Activated CD4-positive, alpha-beta T cell treated with anti-CD3 and anti-CD28 coated beads, Interleukin-2, Interleukin-6, amounts not matched to agents 100 ng/mL and 50 ng/mL, durations not matched to agents 16 hours and 8 hours (primary cell): Measurements from ENCODE around the gene UBE2R2.
"Not testable (repeated sequence)": the region's sequence is repeated elsewhere in the genome, so short reads cannot be mapped to it uniquely, and the experiment has no call there.

Experiments
- DNase-seq: peaks from one replicate; pipeline ENCODE4 v3.0.0-alpha.2; 2020

UBE2R2 gene

DNA sequence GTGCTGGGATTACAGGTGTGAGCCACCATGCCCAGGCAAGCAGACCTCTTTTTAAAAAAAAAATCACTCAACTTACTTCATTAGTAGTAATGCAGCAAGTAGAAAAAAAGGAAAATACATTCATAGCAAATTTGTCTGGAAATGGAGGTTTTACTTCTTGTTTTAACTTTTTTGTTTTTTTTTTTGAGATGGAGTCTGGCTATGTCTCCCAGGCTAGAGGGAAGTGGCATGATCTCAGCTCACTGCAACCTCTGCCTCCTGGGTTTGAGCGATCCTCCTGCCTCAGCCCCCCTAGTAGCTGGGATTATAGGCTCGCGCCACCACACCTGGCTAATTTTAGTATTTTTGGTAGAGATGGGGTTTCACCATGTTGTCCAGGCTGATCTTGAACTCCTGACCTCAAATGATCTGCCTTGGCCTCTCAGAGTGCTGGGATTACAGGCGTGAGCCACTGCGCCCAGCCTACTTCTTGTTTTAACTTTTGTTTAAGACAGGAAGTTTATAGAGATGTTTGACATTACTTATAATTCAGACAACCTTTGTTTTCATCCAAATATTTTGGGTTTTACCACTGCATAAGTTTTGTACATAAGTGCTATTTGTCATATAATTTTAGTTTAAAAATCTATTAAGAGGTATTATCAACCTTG lies 26.5 kb downstream of the UBE2R2 start:
- no peak for DNase-seq

DNA sequence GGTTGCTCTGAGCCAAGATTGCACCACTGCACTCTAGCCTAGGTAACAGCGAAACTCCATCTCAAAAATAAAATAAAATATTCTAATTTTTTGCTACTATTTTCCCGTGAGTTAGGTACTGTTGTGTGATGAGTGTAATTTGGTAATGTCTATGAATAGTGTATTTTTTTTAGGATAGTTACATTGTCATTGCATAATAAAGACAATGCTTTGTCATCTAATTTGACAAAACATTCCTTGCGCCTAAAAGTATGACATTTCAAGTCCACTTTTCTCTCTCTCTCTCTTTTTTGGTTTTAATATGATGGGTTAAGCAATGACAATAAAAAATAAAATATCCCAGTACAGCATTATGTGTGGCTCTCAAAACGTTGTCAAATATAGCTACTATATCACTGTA lies 29.3 kb downstream of the UBE2R2 start:
- no peak for DNase-seq

GRCh38 chr9:33847894-33848205 lies 30.9 kb downstream of the UBE2R2 start:
- not testable (repeated sequence) for DNase-seq

DNA sequence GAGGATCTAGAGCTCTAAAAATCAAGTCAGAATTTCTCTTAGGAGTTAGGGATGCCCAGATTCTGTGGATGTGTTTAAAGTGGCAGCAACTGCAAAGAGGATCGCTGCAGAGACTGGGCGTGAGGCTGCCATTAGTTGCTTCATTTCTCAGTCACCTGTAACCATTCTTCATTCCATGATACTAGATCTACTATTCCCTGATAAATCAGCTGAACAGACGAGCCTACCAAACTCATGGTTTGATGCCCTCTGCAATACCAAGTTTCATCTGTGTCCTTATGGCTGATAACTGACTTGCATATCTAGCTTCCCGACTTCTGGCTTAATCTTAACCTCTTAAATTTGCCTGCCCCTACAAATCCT lies 33.3 kb downstream of the UBE2R2 start:
- DNase-seq = no peak

- no peak for DNase-seq
These were observed 33.7 kb downstream of the UBE2R2 start for GRCh38 chr9:33850677-33851076.

DNA sequence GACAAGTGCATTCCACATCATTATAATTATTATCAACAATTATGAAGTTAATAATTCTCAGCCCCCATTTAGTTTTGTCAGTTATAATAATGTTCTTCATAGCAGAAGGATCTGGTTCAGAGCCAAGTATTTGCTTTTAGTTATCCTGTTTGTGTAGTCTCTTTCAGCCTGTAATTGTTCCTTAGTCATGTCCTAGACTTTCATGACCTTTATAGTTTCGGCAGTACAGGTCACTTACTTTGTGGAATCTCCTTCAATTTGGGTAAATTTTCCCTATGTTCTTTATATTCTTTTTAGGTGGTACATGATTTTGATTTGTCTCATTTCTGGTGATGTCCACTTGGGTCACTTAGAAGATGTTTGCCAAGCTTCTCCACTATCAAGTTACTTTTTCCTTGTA lies 34.3 kb downstream of the UBE2R2 start:
- DNase-seq = no peak

DNA sequence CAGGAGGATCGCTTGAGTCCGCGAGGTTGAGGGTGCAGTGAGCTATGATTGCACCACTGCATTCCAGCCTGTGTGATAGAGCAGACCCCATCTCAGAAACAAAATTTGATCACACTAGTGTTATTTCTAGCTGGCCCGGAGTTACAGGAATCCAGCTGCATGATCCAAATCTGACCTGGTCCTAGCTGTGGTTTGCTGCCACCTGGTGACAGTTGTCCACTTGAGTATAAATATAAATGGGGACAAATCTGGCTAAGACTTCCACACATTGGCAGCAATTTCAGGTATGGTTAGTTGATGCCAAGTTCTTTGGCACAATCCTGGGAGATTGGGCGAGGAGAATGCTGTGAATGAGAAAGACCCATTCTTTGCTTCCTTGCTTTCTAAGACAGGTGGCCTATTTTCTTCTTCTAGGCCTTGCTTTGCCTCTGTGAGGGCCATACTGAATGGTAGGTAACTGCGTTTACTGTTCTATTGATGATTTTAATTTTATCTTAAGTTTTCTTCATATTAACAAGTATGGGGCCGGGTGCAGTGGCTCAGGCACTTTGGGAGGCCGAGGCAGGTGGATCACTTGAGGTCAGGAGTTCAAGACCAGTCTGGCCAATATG lies 35.4 kb downstream of the UBE2R2 start:
- peak; percentile 39 for DNase-seq

DNA sequence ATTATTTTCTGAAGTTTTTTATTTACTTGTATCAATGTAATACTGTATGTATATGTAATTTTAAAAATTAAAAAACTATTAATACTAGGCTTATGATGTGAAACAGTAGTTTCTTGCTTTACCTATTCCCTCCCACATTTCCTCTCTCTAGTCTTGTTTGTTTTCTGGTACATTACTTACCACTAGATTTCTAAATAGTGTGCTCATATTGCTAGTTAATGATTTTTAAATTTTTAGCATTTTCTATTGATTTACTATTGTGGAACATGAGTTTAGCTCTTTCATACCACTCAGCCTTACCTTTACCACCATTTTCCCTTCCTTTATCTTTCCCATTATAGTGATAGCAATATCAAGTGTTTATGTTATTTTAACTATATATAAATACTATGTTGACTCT lies 39.3 kb downstream of the UBE2R2 start:
- DNase-seq = no peak

GRCh38 chr9:33858423-33858822 lies 41.5 kb downstream of the UBE2R2 start:
- no peak for DNase-seq

GRCh38 chr9:33860200-33860871 lies 43.4 kb downstream of the UBE2R2 start:
- no peak for DNase-seq

GRCh38 chr9:33861917-33862453 lies 45.0 kb downstream of the UBE2R2 start:
- no peak for DNase-seq

GRCh38 chr9:33863027-33863426 lies 46.1 kb downstream of the UBE2R2 start:
- DNase-seq = not testable (repeated sequence)

DNA sequence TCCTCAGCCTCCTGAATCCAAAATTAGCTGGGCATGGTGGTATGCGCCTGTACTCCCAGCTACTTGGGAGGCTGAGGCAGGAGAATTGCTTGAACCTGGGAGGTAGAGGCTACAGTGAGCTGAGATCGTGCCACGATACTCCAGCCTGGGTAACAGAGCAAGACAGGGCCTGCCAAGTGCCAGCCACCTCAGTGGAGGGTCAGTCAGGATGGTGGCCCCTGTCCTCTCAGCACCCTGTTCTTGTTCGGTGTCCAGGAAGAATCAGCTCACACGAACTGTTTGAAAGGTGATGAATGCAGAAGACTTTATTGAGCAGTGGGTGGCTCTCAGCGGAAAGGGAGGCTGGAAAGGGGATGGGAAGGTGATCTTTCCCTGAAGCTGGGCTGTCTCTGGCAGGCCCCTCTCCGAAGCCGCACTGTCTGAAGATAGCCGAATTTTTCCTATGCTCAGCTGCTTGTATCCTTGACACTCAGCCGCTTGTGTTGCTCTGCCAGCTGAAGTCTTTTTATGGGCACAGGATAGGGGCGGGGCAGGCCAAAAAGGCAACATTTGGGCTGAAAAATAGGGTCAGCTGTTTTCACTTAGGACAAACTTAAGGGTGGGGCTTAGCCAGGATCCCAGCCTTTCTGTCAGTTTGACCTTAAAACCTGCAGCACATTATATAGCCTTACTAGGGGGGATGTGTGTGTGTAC lies 50.9 kb downstream of the UBE2R2 start:
- DNase-seq = no peak

GRCh38 chr9:33868440-33868973 lies 51.5 kb downstream of the UBE2R2 start:
- no peak for DNase-seq

DNA sequence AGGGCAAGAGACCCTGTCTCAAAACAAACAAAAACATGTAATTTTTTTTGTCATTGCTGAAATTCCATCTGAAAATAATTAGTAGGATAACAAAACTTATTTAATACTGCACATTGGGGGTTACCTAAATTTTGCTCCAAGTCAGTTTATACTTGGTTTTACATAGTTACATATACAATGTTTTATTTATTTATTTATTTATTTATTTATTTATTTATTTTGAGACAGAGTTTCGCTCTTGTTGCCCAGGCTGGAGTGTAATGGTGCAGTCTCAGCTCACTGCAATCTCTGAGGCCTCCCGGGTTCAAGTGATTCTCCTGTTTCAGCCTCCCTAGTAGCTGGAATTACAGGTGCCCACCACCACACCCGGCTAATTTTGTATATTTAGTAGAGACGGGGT lies 52.3 kb downstream of the UBE2R2 start:
- not testable (repeated sequence) for DNase-seq

DNA sequence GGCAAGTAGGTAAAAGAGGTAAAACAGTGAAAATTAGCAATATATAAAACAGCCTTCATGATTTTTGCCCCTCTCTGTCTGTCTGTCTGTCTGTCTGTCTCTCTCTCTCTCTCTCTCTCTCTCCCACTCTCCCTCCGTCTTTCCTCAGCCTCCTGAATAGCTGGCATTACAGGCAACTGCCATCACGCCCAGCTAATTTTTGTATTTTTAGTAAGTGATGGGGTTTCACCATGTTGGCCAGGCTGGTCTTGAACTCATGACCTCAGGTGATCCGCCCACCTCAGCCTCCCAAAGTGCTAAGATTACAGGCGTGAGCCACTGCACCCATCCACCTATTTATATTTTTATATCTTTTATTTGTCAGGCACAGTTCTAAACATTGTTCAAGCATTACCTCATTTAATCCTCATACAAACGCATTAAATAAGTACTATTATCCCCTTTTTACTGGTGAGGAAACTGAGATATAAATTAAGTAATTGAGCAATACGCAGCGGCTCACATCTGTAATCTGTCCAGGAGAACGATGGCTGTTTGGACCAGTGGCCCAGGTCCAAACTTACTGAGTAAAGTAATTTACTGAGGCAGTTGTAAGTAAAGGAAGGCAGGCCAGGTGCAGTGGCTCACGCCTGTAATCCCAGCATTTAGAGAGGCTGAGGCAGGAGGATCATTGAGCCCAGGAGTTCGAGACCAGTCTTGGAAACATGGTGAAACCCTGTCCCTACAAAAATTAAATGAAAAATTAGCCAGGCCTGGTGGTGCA lies 60.9 kb downstream of the UBE2R2 start:
- DNase-seq = no peak

DNA sequence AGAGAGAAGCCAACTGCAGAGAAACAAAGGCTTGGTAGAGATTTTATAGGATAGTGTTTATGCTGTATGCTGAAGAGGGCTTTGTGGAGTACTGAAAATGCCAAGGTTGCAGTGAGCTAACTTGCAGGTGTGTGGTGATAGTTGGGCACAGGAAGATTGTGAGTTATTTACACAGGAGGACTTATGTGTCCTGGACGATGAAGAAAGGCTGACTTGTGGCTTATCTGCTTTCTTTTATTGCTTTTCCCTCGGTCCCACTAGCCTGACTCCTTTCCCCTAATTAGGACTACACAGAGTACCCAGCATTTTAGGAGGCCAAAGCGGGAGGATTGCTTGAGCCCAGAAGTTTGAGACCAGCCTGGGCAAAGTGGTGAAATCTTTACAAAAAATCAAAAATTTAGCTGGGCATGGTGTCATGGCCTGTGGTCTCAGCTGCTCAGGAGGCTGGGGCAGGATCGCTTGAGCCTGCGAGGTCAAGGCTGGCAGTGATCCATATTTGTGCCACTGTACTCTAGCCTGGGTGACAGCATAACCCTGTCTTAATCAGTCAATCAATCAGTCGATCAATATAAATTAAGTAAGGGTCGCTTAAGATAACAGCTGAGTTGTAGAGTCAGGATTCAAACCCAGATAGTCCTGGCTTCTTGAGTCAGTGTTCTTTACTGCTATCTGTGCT lies 61.9 kb downstream of the UBE2R2 start:
- no peak for DNase-seq

GRCh38 chr9:33880211-33881089 lies 63.5 kb downstream of the UBE2R2 start:
- DNase-seq = no peak

- no peak for DNase-seq
These were observed 64.7 kb downstream of the UBE2R2 start for GRCh38 chr9:33881635-33882034.

- DNase-seq = no peak
These were observed 68.1 kb downstream of the UBE2R2 start for GRCh38 chr9:33884856-33885701.
